Activated naive CD4-positive, alpha-beta T cell treated with anti-CD3 and anti-CD28 coated beads, Interleukin-2, amount 50 U/mL, for 24 hours (primary cell): ENCODE results near the gene STEAP1B.
A peak's percentile ranks its signal among the peaks of the same experiment; 100 is the strongest.
"Not testable (repeated sequence)": the region's sequence is repeated elsewhere in the genome, so short reads cannot be mapped to it uniquely, and the experiment has no call there.

Experiments
- H3K27ac Mint-ChIP-seq: one replicate; pipeline ENCODE4 v1.8.0; 2021; ENCODE audit warnings: mild to moderate bottlenecking, mixed read lengths
- H3K27me3 Mint-ChIP-seq: one replicate; pipeline ENCODE4 v1.8.0; 2021; ENCODE audit warnings: mixed read lengths
- H3K36me3 Mint-ChIP-seq: one replicate; pipeline ENCODE4 v1.8.0; 2021; ENCODE audit warnings: mixed read lengths
- H3K4me1 Mint-ChIP-seq: one replicate; pipeline ENCODE4 v1.8.0; 2021; ENCODE audit warnings: mixed read lengths
- H3K4me3 Mint-ChIP-seq: one replicate; pipeline ENCODE4 v1.8.0; 2021; ENCODE audit warnings: mild to moderate bottlenecking, mixed read lengths
- H3K9me3 Mint-ChIP-seq: one replicate; pipeline ENCODE4 v1.8.0; 2021; ENCODE audit warnings: mixed read lengths

The STEAP1B gene

GRCh38 chr7:22499888-22500689 is at the start of gene STEAP1B:
TSS of gene STEAP1B (minus strand) at chr7:22500188. CDS start at chr7:22494855, 5,333 bp downstream.
- H3K4me1 Mint-ChIP-seq, H3K9me3 Mint-ChIP-seq, H3K36me3 Mint-ChIP-seq: not testable (repeated sequence)
- Mint-ChIP-seq H3K27ac (peak within 1 kb of the TSS; percentile 12), H3K27me3 (peaks cover 20% of the 10 kb centered on the region), H3K4me3 (peak within 1 kb of the TSS; percentile 27)

GRCh38 chr7:22549051-22549450 is 49.1 kb upstream of the STEAP1B start:
- Mint-ChIP-seq H3K27me3 (peaks cover 38% of the 10 kb centered on the region), H3K4me3 (no peak overlapping the region), H3K27ac (no peak overlapping the region), H3K9me3 (no peaks in the 10 kb centered on the region), H3K36me3 (no peaks in the 10 kb centered on the region), H3K4me1 (peaks cover 9% of the 10 kb centered on the region)

- no peaks in the 10 kb centered on the region for H3K36me3 Mint-ChIP-seq
- H3K4me1 Mint-ChIP-seq, result peaks cover 9% of the 10 kb centered on the region
- no peak overlapping the region for H3K4me3 Mint-ChIP-seq
- H3K27me3 Mint-ChIP-seq, result peaks cover 37% of the 10 kb centered on the region
- no peak overlapping the region for H3K27ac Mint-ChIP-seq
- no peaks in the 10 kb centered on the region for H3K9me3 Mint-ChIP-seq
Observed at GRCh38 chr7:22548313-22548712, 48.3 kb upstream of the STEAP1B start.

- Mint-ChIP-seq H3K4me3 (no peak overlapping the region), H3K4me1 (peaks cover 9% of the 10 kb centered on the region), H3K9me3 (no peaks in the 10 kb centered on the region), H3K27ac (no peak overlapping the region), H3K27me3 (peaks cover 37% of the 10 kb centered on the region), H3K36me3 (no peaks in the 10 kb centered on the region)
Observed at GRCh38 chr7:22546769-22547168, 46.8 kb upstream of the STEAP1B start.

GRCh38 chr7:22545529-22545928 is 45.5 kb upstream of the STEAP1B start:
- H3K27ac Mint-ChIP-seq, result no peak overlapping the region
- peaks cover 29% of the 10 kb centered on the region for H3K27me3 Mint-ChIP-seq
- H3K36me3 Mint-ChIP-seq, result no peaks in the 10 kb centered on the region
- peaks cover 9% of the 10 kb centered on the region for H3K4me1 Mint-ChIP-seq
- no peaks in the 10 kb centered on the region for H3K9me3 Mint-ChIP-seq
- H3K4me3 Mint-ChIP-seq, result no peak overlapping the region

- Mint-ChIP-seq H3K4me3 (no peak overlapping the region), H3K27ac (no peak overlapping the region), H3K27me3 (peaks cover 21% of the 10 kb centered on the region), H3K9me3 (no peaks in the 10 kb centered on the region), H3K36me3 (no peaks in the 10 kb centered on the region), H3K4me1 (peaks cover 1% of the 10 kb centered on the region)
Observed at GRCh38 chr7:22544245-22544644, 44.3 kb upstream of the STEAP1B start.

GRCh38 chr7:22543169-22543568 is 43.2 kb upstream of the STEAP1B start:
- Mint-ChIP-seq H3K9me3 (no peaks in the 10 kb centered on the region), H3K4me3 (no peak overlapping the region), H3K36me3 (no peaks in the 10 kb centered on the region), H3K27ac (no peak overlapping the region), H3K27me3 (peaks cover 18% of the 10 kb centered on the region), H3K4me1 (no peaks in the 10 kb centered on the region)

GRCh38 chr7:22542669-22543068 is 42.7 kb upstream of the STEAP1B start:
- no peaks in the 10 kb centered on the region for H3K4me1 Mint-ChIP-seq
- peaks cover 15% of the 10 kb centered on the region for H3K27me3 Mint-ChIP-seq
- H3K9me3 Mint-ChIP-seq, result no peaks in the 10 kb centered on the region
- no peaks in the 10 kb centered on the region for H3K36me3 Mint-ChIP-seq
- no peak overlapping the region for H3K27ac Mint-ChIP-seq
- H3K4me3 Mint-ChIP-seq, result no peak overlapping the region

- Mint-ChIP-seq H3K36me3 (no peaks in the 10 kb centered on the region), H3K4me1 (no peaks in the 10 kb centered on the region), H3K27ac (no peak overlapping the region), H3K4me3 (no peak overlapping the region), H3K27me3 (peaks cover 12% of the 10 kb centered on the region), H3K9me3 (no peaks in the 10 kb centered on the region)
Observed at GRCh38 chr7:22542254-22542653, 42.3 kb upstream of the STEAP1B start.

- Mint-ChIP-seq H3K27ac (no peak overlapping the region), H3K4me3 (no peak overlapping the region)
Observed at GRCh38 chr7:22541789-22542188, 41.8 kb upstream of the STEAP1B start.

GRCh38 chr7:22528537-22528936 is 28.5 kb upstream of the STEAP1B start:
- not testable (repeated sequence) for H3K9me3 Mint-ChIP-seq, H3K4me3 Mint-ChIP-seq, H3K27ac Mint-ChIP-seq, H3K4me1 Mint-ChIP-seq, H3K36me3 Mint-ChIP-seq
- H3K27me3 Mint-ChIP-seq, result peaks cover 13% of the 10 kb centered on the region

More at GRCh38 chr7:22541789-22542188, 41.8 kb upstream of the STEAP1B start:
- Mint-ChIP-seq H3K36me3 (no peaks in the 10 kb centered on the region), H3K4me1 (no peaks in the 10 kb centered on the region), H3K27me3 (peaks cover 8% of the 10 kb centered on the region), H3K9me3 (no peaks in the 10 kb centered on the region)

- not testable (repeated sequence) for H3K36me3 Mint-ChIP-seq, H3K27ac Mint-ChIP-seq, H3K4me1 Mint-ChIP-seq, H3K9me3 Mint-ChIP-seq, H3K4me3 Mint-ChIP-seq
- peaks cover 21% of the 10 kb centered on the region for H3K27me3 Mint-ChIP-seq
Observed at GRCh38 chr7:22524353-22524947, 24.5 kb upstream of the STEAP1B start.

- not testable (repeated sequence) for H3K4me1 Mint-ChIP-seq, H3K4me3 Mint-ChIP-seq, H3K27ac Mint-ChIP-seq, H3K9me3 Mint-ChIP-seq, H3K36me3 Mint-ChIP-seq
- peaks cover 22% of the 10 kb centered on the region for H3K27me3 Mint-ChIP-seq
Observed at GRCh38 chr7:22523478-22524352, 23.7 kb upstream of the STEAP1B start.

- H3K27me3 Mint-ChIP-seq, result peaks cover 21% of the 10 kb centered on the region
- H3K9me3 Mint-ChIP-seq, H3K4me1 Mint-ChIP-seq, H3K4me3 Mint-ChIP-seq, H3K27ac Mint-ChIP-seq, H3K36me3 Mint-ChIP-seq: not testable (repeated sequence)
Observed at GRCh38 chr7:22519560-22519959, 19.6 kb upstream of the STEAP1B start.

- H3K27ac Mint-ChIP-seq, H3K4me3 Mint-ChIP-seq: not testable (repeated sequence)
Observed at GRCh38 chr7:22516950-22517349, 17.0 kb upstream of the STEAP1B start.

GRCh38 chr7:22514963-22515362 is 15.0 kb upstream of the STEAP1B start:
- not testable (repeated sequence) for H3K4me1 Mint-ChIP-seq, H3K36me3 Mint-ChIP-seq, H3K27ac Mint-ChIP-seq, H3K9me3 Mint-ChIP-seq, H3K4me3 Mint-ChIP-seq
- peaks cover 10% of the 10 kb centered on the region for H3K27me3 Mint-ChIP-seq

More at GRCh38 chr7:22516950-22517349, 17.0 kb upstream of the STEAP1B start:
- peaks cover 14% of the 10 kb centered on the region for H3K27me3 Mint-ChIP-seq
- not testable (repeated sequence) for H3K36me3 Mint-ChIP-seq, H3K9me3 Mint-ChIP-seq, H3K4me1 Mint-ChIP-seq
